A549 (cell line): Measurements from ENCODE around the gene MYLK.

Experiments used
- BHLHE40 ChIP-seq: IDR thresholded peaks from 2 replicates; pipeline ENCODE4 v1.6.1; 2012; ENCODE audit warnings: low read depth, low read length, inconsistent platforms
- CEBPB ChIP-seq, 2 experiments: fragments of >200 bp in 1 of 2; sonication (Bioruptor Twin) in 1 of 2; formaldehyde crosslinking in 1 of 2; IDR thresholded peaks; 2 replicates each; pipeline ENCODE4 v1.6.1; 2012 to 2016
- NR3C1 ChIP-seq: fragments of >200 bp; sonication (Bioruptor Twin); formaldehyde crosslinking; IDR thresholded peaks from 3 replicates; pipeline ENCODE4 v1.6.1; 2017
- POLR2A ChIP-seq: IDR thresholded peaks from 2 replicates; pipeline ENCODE4 v1.6.1; 2012; ENCODE audit warnings: mild to moderate bottlenecking, low read length
- RFX5 ChIP-seq: fragments of 450-650 bp; IDR thresholded peaks from 2 replicates; pipeline ENCODE4 v1.7.1; 2014; ENCODE audit warnings: antibody characterized with exemption, mild to moderate bottlenecking, moderate library complexity
- TF ChIP-seq, protein P1 (sequence below): fragments of >200 bp; sonication (Bioruptor Twin); formaldehyde crosslinking; IDR thresholded peaks from 3 replicates; pipeline ENCODE4 v1.5.1; 2016

DNA sequence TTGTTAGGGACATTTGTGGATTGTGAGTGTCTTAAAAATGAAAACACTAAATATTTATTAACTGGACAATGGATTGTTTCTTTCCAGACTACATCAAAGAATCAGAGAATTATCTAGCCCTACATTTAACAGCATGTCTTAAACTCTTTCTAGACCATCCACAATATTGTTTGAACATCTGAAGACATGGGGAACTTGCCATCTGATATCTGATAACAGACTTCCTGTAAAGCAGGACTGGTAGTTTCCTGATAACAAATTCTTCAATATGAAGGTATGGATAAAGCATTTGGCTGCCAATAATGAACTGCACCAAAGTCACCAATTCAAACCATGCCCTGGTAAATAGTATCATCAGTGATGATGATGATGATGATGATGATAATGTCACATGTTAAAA is 273.1 kb downstream of the MYLK start:
- TF ChIP-seq NR3C1 = no peak
- TF ChIP-seq CEBPB (IDR thresholded peaks at IDR 0.05) = no peak
- TF ChIP-seq POLR2A = no peak
- TF ChIP-seq, protein P1, sequence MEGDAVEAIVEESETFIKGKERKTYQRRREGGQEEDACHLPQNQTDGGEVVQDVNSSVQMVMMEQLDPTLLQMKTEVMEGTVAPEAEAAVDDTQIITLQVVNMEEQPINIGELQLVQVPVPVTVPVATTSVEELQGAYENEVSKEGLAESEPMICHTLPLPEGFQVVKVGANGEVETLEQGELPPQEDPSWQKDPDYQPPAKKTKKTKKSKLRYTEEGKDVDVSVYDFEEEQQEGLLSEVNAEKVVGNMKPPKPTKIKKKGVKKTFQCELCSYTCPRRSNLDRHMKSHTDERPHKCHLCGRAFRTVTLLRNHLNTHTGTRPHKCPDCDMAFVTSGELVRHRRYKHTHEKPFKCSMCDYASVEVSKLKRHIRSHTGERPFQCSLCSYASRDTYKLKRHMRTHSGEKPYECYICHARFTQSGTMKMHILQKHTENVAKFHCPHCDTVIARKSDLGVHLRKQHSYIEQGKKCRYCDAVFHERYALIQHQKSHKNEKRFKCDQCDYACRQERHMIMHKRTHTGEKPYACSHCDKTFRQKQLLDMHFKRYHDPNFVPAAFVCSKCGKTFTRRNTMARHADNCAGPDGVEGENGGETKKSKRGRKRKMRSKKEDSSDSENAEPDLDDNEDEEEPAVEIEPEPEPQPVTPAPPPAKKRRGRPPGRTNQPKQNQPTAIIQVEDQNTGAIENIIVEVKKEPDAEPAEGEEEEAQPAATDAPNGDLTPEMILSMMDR = no peak
- no peak for TF ChIP-seq RFX5
- no peak for TF ChIP-seq BHLHE40
